Peyer's patch (tissue), 4 donors: ENCODE data around the gene GPC6. TPM values are rescaled to one million over a fixed set of nuclear protein-coding genes. Genes with fewer than 3 reads are reported as not detected.

Experiments
- DNase-seq, 3 donors: peaks; one replicate each; pipeline ENCODE4 v3.0.0-alpha.2; 2017 to 2019
- H3K27ac ChIP-seq, 4 donors: fragments of 200-600 bp; sonication (generic); one replicate each; pipeline ENCODE4 v1.5.1; 2016 to 2019
- H3K27me3 ChIP-seq, 2 donors: fragments of 200-600 bp; sonication (generic); one replicate each; pipeline ENCODE4 v1.5.1; 2019
- H3K36me3 ChIP-seq, 3 donors: fragments of 200-600 bp; sonication (generic); one replicate each; pipeline ENCODE4 v1.5.1; 2016 to 2019
- H3K4me1 ChIP-seq, 4 donors: fragments of 200-600 bp; sonication (generic); one replicate each; pipeline ENCODE4 v1.5.1; 2016 to 2019
- H3K4me3 ChIP-seq, 4 donors: fragments of 200-600 bp; sonication (generic); 1 replicate in 3 of 4; 2 replicates in 1 of 4; pipeline ENCODE4 v1.5.1; 2016 to 2019; ENCODE audit warnings: mild to moderate bottlenecking in 1 of 4
- H3K9me3 ChIP-seq, 4 donors: fragments of 200-600 bp; sonication (generic); one replicate each; pipeline ENCODE4 v1.5.1; 2016 to 2019; ENCODE audit warnings: mild to moderate bottlenecking in 1 of 4
- POLR2A ChIP-seq, 2 donors: fragments of 450-650 bp; IDR thresholded peaks; one replicate each; pipeline ENCODE4 v1.5.1; 2017; ENCODE audit warnings: antibody characterized with exemption in 2 of 2, mild to moderate bottlenecking in 2 of 2, moderate library complexity in 2 of 2
- total RNA-seq, 4 donors: library from RNA; depleted of rRNA; stranded (reverse); fragments of >200 nt; gene quantifications; one replicate each; pipeline ENCODE4 v1.1.0, GENCODE V29; 2016
- TF ChIP-seq, protein P1 (sequence below), 6 experiments: fragments of 450-650 bp in 4 of 6; fragments of 200-600 bp in 2 of 6; sonication (generic) in 1 of 6; IDR thresholded peaks; one replicate each; pipeline ENCODE4 v1.5.1; 2017 to 2019; ENCODE audit warnings: antibody characterized with exemption in 6 of 6, mild to moderate bottlenecking in 3 of 6, moderate library complexity in 1 of 6

GPC6 gene
- total RNA-seq, 4 donors from 2014 or later: 1.6 to 13.2 (median 2.6) TPM

DNA sequence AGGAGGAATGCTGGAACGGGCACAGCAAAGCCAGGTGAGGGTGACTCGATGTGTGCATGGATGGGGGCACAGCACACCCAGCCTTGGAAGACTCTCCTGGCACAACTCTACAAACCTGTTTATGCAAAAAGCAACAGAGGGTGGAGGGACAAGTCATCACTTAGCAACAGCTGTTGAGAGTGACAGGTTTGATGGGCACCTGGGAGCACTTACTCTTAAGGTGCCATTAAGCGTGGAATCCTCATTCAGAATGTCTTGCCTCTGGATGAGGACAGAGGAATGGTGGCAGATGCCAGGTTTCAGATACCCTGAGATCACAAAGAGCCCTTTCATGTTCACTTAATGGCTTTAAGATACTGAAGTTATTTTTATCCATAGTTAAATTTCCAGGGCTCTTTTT lies 1155.9 kb downstream of the GPC6 start:
- Histone ChIP-seq H3K4me3 (no peak overlapping the region), H3K4me1 (no peaks in the 10 kb centered on the region), H3K27me3 (no peaks in the 10 kb centered on the region), H3K9me3 (no peaks in the 10 kb centered on the region), H3K27ac (no peak overlapping the region), H3K36me3 (no peaks in the 10 kb centered on the region)
- no peak for DNase-seq
- TF ChIP-seq, protein P1, sequence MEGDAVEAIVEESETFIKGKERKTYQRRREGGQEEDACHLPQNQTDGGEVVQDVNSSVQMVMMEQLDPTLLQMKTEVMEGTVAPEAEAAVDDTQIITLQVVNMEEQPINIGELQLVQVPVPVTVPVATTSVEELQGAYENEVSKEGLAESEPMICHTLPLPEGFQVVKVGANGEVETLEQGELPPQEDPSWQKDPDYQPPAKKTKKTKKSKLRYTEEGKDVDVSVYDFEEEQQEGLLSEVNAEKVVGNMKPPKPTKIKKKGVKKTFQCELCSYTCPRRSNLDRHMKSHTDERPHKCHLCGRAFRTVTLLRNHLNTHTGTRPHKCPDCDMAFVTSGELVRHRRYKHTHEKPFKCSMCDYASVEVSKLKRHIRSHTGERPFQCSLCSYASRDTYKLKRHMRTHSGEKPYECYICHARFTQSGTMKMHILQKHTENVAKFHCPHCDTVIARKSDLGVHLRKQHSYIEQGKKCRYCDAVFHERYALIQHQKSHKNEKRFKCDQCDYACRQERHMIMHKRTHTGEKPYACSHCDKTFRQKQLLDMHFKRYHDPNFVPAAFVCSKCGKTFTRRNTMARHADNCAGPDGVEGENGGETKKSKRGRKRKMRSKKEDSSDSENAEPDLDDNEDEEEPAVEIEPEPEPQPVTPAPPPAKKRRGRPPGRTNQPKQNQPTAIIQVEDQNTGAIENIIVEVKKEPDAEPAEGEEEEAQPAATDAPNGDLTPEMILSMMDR (IDR thresholded peaks at IDR 0.05): no peak
- TF ChIP-seq POLR2A (IDR thresholded peaks at IDR 0.05): no peak

DNA sequence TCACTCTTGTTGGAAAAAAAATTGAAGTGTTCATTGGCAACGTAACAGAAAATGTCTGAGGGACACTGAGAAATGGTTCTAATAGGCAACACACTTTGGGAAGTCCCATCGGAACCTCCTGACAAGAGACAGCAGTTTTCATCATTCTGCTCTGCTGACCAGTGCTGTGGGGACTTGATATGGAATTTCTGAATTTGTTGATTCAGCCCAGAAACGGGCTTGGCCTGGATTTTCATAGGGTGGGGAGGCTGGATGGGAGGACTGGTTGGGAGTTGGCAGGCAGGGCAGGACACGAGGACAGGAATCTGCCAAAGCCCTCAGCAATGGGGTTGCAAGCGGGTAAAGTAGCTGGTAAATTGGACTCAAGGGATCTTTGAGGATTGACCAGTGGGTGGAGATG lies 1156.4 kb downstream of the GPC6 start:
- Histone ChIP-seq H3K27ac (no peak overlapping the region), H3K36me3 (no peaks in the 10 kb centered on the region), H3K4me1 (no peaks in the 10 kb centered on the region), H3K9me3 (no peaks in the 10 kb centered on the region), H3K27me3 (no peaks in the 10 kb centered on the region), H3K4me3 (no peak overlapping the region)
- TF ChIP-seq POLR2A (IDR thresholded peaks at IDR 0.05): no peak
- TF ChIP-seq, protein P1 (IDR thresholded peaks at IDR 0.05): no peak
- DNase-seq: no peak

DNA sequence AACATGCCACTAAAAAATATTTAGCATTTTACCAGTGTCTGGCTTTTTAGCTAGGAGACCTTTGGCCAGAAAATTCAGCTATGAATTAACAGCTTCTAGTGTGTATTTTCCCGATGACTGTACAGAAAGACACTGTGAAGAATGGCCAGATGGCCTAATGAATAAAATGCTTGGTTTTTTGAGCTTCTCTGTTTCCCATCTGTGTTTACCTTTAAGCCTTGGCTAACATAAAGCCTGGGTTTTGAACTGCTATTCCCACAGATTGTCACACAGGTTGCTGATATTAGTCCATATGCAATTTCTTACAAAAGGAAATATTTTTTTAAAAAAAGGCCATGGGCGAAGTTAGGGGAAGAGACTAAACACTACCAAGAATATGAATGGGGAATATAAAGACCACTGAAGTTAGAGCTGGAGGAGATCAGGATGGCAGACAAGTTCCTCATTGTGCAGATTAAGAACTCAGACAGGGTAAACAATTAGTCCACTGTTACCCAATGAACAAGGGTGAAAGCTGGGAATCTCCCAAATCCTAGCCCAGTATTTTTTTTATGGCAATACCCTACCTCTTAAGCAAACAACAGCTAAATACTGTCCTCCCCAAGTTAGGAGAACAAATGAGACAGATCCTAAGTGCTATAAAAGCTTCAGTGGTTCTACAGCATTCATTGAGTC lies 1157.8 kb downstream of the GPC6 start:
- Histone ChIP-seq H3K9me3 (no peaks in the 10 kb centered on the region), H3K27ac (no peak overlapping the region), H3K4me1 (no peaks in the 10 kb centered on the region), H3K27me3 (no peaks in the 10 kb centered on the region), H3K36me3 (no peaks in the 10 kb centered on the region), H3K4me3 (no peak overlapping the region)
- TF ChIP-seq, protein P1 (IDR thresholded peaks at IDR 0.05): no peak
- no peak for TF ChIP-seq POLR2A (IDR thresholded peaks at IDR 0.05)
- no peak for DNase-seq

DNA sequence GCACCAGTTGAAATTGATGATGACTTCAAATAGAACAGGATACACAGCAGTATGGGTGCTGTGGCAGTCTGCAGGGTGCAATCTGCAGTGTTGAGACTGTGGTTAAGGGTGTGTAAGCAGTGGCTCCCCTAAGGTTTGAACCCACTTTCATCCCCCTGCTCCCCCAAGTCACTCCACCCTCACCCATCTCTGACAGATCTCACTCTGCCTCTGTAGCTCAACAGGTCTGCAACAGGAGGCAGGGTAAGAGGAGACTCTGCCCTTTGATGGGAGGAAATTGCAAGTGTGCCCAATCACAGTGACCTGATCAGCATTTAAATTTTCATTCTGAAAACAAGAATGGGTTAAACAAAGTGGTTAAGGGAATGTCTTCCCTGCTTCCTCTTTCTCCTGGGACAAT lies 1160.4 kb downstream of the GPC6 start:
- Histone ChIP-seq H3K27me3 (no peaks in the 10 kb centered on the region), H3K36me3 (no peaks in the 10 kb centered on the region), H3K9me3 (no peaks in the 10 kb centered on the region), H3K4me1 (no peaks in the 10 kb centered on the region), H3K27ac (no peak overlapping the region), H3K4me3 (no peak overlapping the region)
- TF ChIP-seq POLR2A (IDR thresholded peaks at IDR 0.05): no peak
- TF ChIP-seq, protein P1 (IDR thresholded peaks at IDR 0.05): no peak
- no peak for DNase-seq

DNA sequence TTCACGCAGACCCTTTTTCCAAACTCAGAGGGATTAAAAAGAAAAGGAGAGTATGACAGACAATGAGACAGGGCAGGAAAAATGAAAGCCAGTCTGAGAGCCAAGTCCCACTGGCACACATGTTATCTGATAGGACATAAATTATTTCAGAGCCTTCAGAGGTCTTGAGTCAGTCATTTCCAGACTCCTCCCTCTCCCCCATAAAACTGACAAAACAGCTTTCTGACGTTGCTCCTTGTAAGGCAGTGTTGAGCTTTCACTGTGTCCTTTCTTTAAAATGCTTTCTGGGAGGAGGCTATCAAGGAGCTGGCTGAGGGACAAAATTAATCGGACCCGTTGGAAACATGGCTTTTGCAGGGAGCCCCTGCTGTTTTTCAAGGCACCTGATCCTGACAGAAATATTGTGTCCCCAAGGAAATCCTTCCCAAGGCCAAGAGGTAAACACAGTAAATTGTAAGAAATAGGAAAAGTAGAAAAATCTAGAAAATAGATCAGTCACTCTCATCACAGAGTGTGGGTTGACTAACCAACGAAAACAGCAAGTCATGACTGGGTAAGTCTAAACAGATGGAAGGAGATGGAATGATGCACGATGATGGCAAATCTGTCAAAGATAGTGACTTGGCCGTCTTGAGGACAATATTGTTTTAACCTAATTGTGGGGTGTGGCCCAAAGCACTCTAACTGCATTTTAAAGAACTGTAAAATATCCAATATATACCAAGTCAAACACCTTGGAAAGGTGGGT lies 1163.2 kb downstream of the GPC6 start:
- no peaks in the 10 kb centered on the region for H3K9me3 ChIP-seq
- no peak overlapping the region for H3K4me3 ChIP-seq
- no peaks in the 10 kb centered on the region for H3K36me3 ChIP-seq
- no peak overlapping the region for H3K27ac ChIP-seq
- no peaks in the 10 kb centered on the region for H3K27me3 ChIP-seq
- no peak for DNase-seq
- H3K4me1 ChIP-seq: no peaks in the 10 kb centered on the region
- TF ChIP-seq, protein P1 (IDR thresholded peaks at IDR 0.05): no peak
- TF ChIP-seq POLR2A (IDR thresholded peaks at IDR 0.05): no peak
